MCF 10A (cell line): ENCODE data around the gene CA9. TPM values are rescaled to one million over a fixed set of nuclear protein-coding genes. Genes with fewer than 3 reads are reported as not detected.

ENCODE experiments used
- BruUV-seq: library from RNA; stranded (reverse); fragments of 400-500 nt; replicated peaks from 2 replicates; lab custom pipeline; 2021; lab: Mats Ljungman, UMichigan
- CTCF ChIA-PET: fragments of 300-600 bp; sonication (Branson Sonifier 250); formaldehyde crosslinking; extraction: SDS; loops from one replicate; lab custom pipeline; 2021; ENCODE audit warnings: antibody characterized with exemption, inconsistent platforms; lab: Yijun Ruan, JAX
- POLR2A ChIA-PET: fragments of 300-600, 350-650 bp; sonication (Branson Sonifier 250); formaldehyde crosslinking; extraction: SDS; loops from one replicate; lab custom pipeline; 2020; ENCODE audit warnings: antibody characterized with exemption, inconsistent platforms; lab: Yijun Ruan, JAX
- DNase-seq: peaks from one replicate; pipeline ENCODE4 v3.0.0-alpha.2; 2018; ENCODE audit not compliant: unreplicated experiment
- H3K27ac Mint-ChIP-seq: one replicate; pipeline ENCODE4 v1.8.0; 2022; ENCODE audit warnings: mild to moderate bottlenecking, low read depth, mixed read lengths; ENCODE audit not compliant: unreplicated experiment
- H3K27me3 Mint-ChIP-seq: one replicate; pipeline ENCODE4 v1.8.0; 2022; ENCODE audit warnings: mixed read lengths; ENCODE audit not compliant: insufficient read depth, unreplicated experiment
- H3K36me3 Mint-ChIP-seq: one replicate; pipeline ENCODE4 v1.8.0; 2022; ENCODE audit warnings: mild to moderate bottlenecking, moderate library complexity, mixed read lengths; ENCODE audit not compliant: insufficient read depth, unreplicated experiment
- H3K4me1 Mint-ChIP-seq: one replicate; pipeline ENCODE4 v1.8.0; 2022; ENCODE audit warnings: mixed read lengths; ENCODE audit not compliant: insufficient read depth, unreplicated experiment
- H3K4me3 Mint-ChIP-seq: one replicate; pipeline ENCODE4 v1.8.0; 2022; ENCODE audit warnings: mild to moderate bottlenecking, moderate library complexity, mixed read lengths; ENCODE audit not compliant: unreplicated experiment
- H3K9me3 Mint-ChIP-seq: one replicate; pipeline ENCODE4 v1.8.0; 2022; ENCODE audit warnings: mixed read lengths; ENCODE audit not compliant: unreplicated experiment
- intact Hi-C: fragments of 100-400 bp; cut with micrococcal nuclease; formaldehyde crosslinking; loops from 2 replicates; pipeline ENCODE4 v1.14.1; 2022
- total RNA-seq: library from RNA; stranded (reverse); gene quantifications from 2 replicates; pipeline ENCODE4 v1.2.3, GENCODE V29; 2022
- TF ChIP-seq, protein P1 (sequence below): fragments of 200-600 bp; IDR thresholded peaks from one replicate; pipeline ENCODE4 v1.8.0; 2022; ENCODE audit warnings: antibody characterized with exemption, mild to moderate bottlenecking; ENCODE audit not compliant: unreplicated experiment

The CA9 gene
- total RNA-seq, 1 experiment from 2014 or later, result not detected

GRCh38 chr9:35723908-35724307 is 50.2 kb downstream of the CA9 start:
- Mint-ChIP-seq H3K36me3 (peaks cover 73% of the 10 kb centered on the region), H3K27ac (no peak overlapping the region), H3K4me1 (peaks cover 14% of the 10 kb centered on the region), H3K9me3 (no peaks in the 10 kb centered on the region), H3K4me3 (no peak overlapping the region), H3K27me3 (no peaks in the 10 kb centered on the region)
- ChIA-PET POLR2A (interaction anchor here (1.7 to 4.1 kb wide), 2 partner anchors 8 to 11 kb away, joined by 4 to 15 read pairs; partner anchors contain the start of genes CREB3 and TLN1), CTCF (interaction anchor here (0.7 to 10.3 kb wide), 3 partner anchors 8 to 216 kb away, joined by 3 to 136 read pairs (median 4); partner anchors contain the start of gene CREB3)
- DNase-seq, result no peak
- intact Hi-C loops, result no loop called here
- TF ChIP-seq, protein P1, sequence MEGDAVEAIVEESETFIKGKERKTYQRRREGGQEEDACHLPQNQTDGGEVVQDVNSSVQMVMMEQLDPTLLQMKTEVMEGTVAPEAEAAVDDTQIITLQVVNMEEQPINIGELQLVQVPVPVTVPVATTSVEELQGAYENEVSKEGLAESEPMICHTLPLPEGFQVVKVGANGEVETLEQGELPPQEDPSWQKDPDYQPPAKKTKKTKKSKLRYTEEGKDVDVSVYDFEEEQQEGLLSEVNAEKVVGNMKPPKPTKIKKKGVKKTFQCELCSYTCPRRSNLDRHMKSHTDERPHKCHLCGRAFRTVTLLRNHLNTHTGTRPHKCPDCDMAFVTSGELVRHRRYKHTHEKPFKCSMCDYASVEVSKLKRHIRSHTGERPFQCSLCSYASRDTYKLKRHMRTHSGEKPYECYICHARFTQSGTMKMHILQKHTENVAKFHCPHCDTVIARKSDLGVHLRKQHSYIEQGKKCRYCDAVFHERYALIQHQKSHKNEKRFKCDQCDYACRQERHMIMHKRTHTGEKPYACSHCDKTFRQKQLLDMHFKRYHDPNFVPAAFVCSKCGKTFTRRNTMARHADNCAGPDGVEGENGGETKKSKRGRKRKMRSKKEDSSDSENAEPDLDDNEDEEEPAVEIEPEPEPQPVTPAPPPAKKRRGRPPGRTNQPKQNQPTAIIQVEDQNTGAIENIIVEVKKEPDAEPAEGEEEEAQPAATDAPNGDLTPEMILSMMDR, result no peak
- BruUV-seq, result no TSS peak

DNA sequence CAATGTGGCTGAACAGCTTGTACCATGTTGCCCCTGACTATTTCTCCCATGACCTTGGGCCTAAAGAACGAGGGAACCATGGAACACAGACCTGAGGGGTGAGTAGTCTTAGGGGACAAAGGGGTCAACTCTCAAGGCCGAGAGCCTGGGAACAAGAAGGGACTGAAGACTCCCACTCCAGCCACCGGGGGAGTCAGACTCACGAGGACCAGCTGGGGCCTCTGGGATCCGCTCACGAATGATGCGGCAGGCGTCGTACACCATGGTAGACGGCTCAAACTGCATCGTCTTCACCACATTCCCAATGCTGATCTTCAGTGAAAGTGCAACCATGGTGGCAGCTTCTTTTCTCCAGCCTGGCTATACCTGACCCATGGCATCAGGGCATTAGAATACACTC is 51.6 kb downstream of the CA9 start:
- H3K36me3 Mint-ChIP-seq, result peaks cover 59% of the 10 kb centered on the region
- no peak overlapping the region for H3K27ac Mint-ChIP-seq
- intact Hi-C loops, result no loop called here
- no peak overlapping the region for H3K4me3 Mint-ChIP-seq
- TF ChIP-seq, protein P1, result no peak
- ChIA-PET POLR2A (interaction anchor here (0.6 to 15.0 kb wide), 3 partner anchors 20 to 73 kb away, joined by 3 to 284 read pairs (median 5); partner anchors contain the start of genes GBA2 and RGP1), CTCF (interaction anchor here (0.6 to 10.3 kb wide), 4 partner anchors 10 to 181 kb away, joined by 5 to 136 read pairs (median 5); no protein-coding TSS in a partner anchor)
- no peaks in the 10 kb centered on the region for H3K9me3 Mint-ChIP-seq
- no TSS peak for BruUV-seq
- DNase-seq, result no peak
- no peaks in the 10 kb centered on the region for H3K27me3 Mint-ChIP-seq
- H3K4me1 Mint-ChIP-seq, result peaks cover 14% of the 10 kb centered on the region

- no peak for DNase-seq
- CTCF ChIA-PET, result interaction anchor here (0.6 to 10.3 kb wide), 12 partner anchors 8 to 361 kb away, joined by 3 to 136 read pairs (median 4); partner anchors contain the start of genes ARHGEF39, CCDC107 and RMRP
- intact Hi-C loops, result no loop called here
- POLR2A ChIA-PET, result interaction anchor here (0.8 to 15.0 kb wide), 6 partner anchors 10 to 81 kb away, joined by 3 to 284 read pairs (median 6); partner anchors contain the start of genes CCDC107, GBA2, RGP1 and RMRP
- no peak overlapping the region for H3K27ac Mint-ChIP-seq
- peaks cover 43% of the 10 kb centered on the region for H3K36me3 Mint-ChIP-seq
- no peak overlapping the region for H3K4me3 Mint-ChIP-seq
- no peaks in the 10 kb centered on the region for H3K9me3 Mint-ChIP-seq
- peaks cover 21% of the 10 kb centered on the region for H3K4me1 Mint-ChIP-seq
- TF ChIP-seq, protein P1, result no peak
- H3K27me3 Mint-ChIP-seq, result no peaks in the 10 kb centered on the region
- no TSS peak for BruUV-seq
Measured at GRCh38 chr9:35726931-35727330, 53.2 kb downstream of the CA9 start.

GRCh38 chr9:35727676-35728040 is 53.9 kb downstream of the CA9 start:
- no peak overlapping the region for H3K4me3 Mint-ChIP-seq
- BruUV-seq, result no TSS peak
- POLR2A ChIA-PET, result interaction anchor here (0.7 to 15.0 kb wide), 12 partner anchors 15 to 1682 kb away, joined by 3 to 284 read pairs (median 6); partner anchors contain the start of genes CCDC107, GBA2, RGP1 and RMRP

More at GRCh38 chr9:35727676-35728040, 53.9 kb downstream of the CA9 start:
- Mint-ChIP-seq H3K9me3 (no peaks in the 10 kb centered on the region), H3K36me3 (peaks cover 36% of the 10 kb centered on the region), H3K4me1 (peaks cover 21% of the 10 kb centered on the region), H3K27ac (no peak overlapping the region), H3K27me3 (no peaks in the 10 kb centered on the region)
- CTCF ChIA-PET, result interaction anchor here (0.6 to 10.3 kb wide), 16 partner anchors 9 to 141 kb away, joined by 3 to 136 read pairs (median 4); partner anchors contain the start of genes ARHGEF39, CCDC107 and RMRP
- intact Hi-C loops, result loop anchor here (2.0 kb wide), 2 partner anchors 31 to 69 kb away; partner anchors contain the start of genes CCDC107 and RMRP
- TF ChIP-seq, protein P1, result no peak
- DNase-seq, result no peak
